Cardiac muscle cell (in vitro differentiated cells and primary cell): ENCODE data around the gene AMOTL1. TPM values are rescaled to one million over a fixed set of nuclear protein-coding genes. Genes with fewer than 3 reads are reported as not detected.
"Not testable (repeated sequence)": the region's sequence is repeated elsewhere in the genome, so short reads cannot be mapped to it uniquely, and the experiment has no call there.

Source experiments
- DNase-seq, 2 donors: peaks; one replicate each; pipeline versions ENCODE4 v3.0.0 to v3.0.0-alpha.2; 2010 to 2017; ENCODE audit warnings: low read depth in 1 of 2, low spot score in 1 of 2
- H3K27ac ChIP-seq: fragments of 200-600 bp; sonication (generic); 2 replicates; pipeline ENCODE4 v1.5.1; 2016
- H3K27me3 ChIP-seq: fragments of 200-600 bp; sonication (generic); 2 replicates; pipeline ENCODE4 v1.6.0; 2016; ENCODE audit warnings: control low read depth
- H3K36me3 ChIP-seq: fragments of 200-600 bp; sonication (generic); 2 replicates; pipeline ENCODE4 v1.5.1; 2016; ENCODE audit warnings: control low read depth
- H3K4me1 ChIP-seq: fragments of 200-600 bp; sonication (generic); 2 replicates; pipeline ENCODE4 v1.8.1; 2017; ENCODE audit warnings: low read depth, mild to moderate bottlenecking, mixed run types
- H3K4me3 ChIP-seq: fragments of 200-600 bp; sonication (generic); 2 replicates; pipeline ENCODE4 v1.5.1; 2016; ENCODE audit warnings: mild to moderate bottlenecking
- H3K9me3 ChIP-seq: fragments of 200-600 bp; sonication (generic); 2 replicates; pipeline ENCODE4 v1.5.1; 2017; ENCODE audit warnings: low read depth, mild to moderate bottlenecking, control low read depth
- polyA plus RNA-seq: library from polyadenylated mRNA; unstranded; fragments of >200 nt; fragmentation: Nextera tagmentation; extraction: Ambion mirVana; gene quantifications from 2 replicates; pipeline ENCODE4 v1.2.1, GENCODE V29; 2016
- total RNA-seq: library from RNA; depleted of rRNA; stranded (reverse); fragments of >200 nt; gene quantifications from 2 replicates; pipeline ENCODE4 v1.2.3, GENCODE V29; 2016
- TF ChIP-seq, protein P1 (sequence below): IDR thresholded peaks from 2 replicates; pipeline ENCODE4 v1.5.1; 2012; ENCODE audit warnings: low read depth, mild to moderate bottlenecking, low read length

The AMOTL1 gene
- total and polyA plus RNA-seq, 2 experiments from 2014 or later, result 1.2 to 5.1 TPM

DNA sequence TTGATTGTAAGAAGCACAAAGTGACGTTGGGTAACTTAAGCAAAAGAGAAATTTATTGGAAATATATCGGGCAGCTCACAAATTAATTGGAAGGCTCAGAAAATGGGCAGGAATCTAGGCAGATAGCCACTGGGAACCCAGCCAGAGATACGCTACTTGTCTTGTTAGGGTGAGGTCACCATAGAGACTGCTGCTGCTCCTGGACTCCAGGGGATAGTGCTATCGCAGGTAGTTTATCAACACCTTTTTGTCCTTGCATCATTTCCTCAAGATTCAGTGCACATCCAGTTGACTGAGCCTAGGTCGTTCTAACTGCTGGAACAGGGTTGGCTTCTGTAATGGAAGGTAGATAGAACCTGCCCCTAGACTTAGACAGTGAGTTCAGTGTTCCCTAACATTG, 19.6 kb downstream of the AMOTL1 start:
- DNase-seq, result no peak
- TF ChIP-seq, protein P1, sequence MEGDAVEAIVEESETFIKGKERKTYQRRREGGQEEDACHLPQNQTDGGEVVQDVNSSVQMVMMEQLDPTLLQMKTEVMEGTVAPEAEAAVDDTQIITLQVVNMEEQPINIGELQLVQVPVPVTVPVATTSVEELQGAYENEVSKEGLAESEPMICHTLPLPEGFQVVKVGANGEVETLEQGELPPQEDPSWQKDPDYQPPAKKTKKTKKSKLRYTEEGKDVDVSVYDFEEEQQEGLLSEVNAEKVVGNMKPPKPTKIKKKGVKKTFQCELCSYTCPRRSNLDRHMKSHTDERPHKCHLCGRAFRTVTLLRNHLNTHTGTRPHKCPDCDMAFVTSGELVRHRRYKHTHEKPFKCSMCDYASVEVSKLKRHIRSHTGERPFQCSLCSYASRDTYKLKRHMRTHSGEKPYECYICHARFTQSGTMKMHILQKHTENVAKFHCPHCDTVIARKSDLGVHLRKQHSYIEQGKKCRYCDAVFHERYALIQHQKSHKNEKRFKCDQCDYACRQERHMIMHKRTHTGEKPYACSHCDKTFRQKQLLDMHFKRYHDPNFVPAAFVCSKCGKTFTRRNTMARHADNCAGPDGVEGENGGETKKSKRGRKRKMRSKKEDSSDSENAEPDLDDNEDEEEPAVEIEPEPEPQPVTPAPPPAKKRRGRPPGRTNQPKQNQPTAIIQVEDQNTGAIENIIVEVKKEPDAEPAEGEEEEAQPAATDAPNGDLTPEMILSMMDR, result no peak
- Histone ChIP-seq H3K4me1 (no peaks in the 10 kb centered on the region), H3K27ac (no peak overlapping the region), H3K27me3 (peaks cover 19% of the 10 kb centered on the region), H3K4me3 (no peak overlapping the region), H3K36me3 (no peaks in the 10 kb centered on the region), H3K9me3 (no peaks in the 10 kb centered on the region)

DNA sequence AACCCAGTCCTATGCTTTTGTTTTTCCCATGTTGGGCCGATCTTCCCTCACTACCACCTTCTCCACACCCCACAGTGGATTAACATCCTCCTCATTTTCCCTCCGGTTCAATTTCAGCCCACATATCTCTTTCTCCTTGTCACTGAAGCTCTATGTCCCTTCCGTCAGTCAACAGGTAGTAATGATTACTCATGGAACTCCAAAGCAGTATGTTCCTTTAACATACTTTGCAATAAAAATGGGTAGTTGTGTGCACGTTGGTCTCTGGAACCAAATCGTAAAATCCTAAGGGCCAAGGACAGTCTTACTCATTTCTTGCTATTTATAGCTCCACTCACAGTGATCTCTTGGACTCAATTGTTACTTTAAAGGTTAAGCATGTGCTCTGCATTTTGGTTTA, 20.2 kb downstream of the AMOTL1 start:
- Histone ChIP-seq H3K9me3 (no peaks in the 10 kb centered on the region), H3K27ac (no peak overlapping the region), H3K4me3 (no peak overlapping the region), H3K4me1 (no peaks in the 10 kb centered on the region), H3K27me3 (peaks cover 18% of the 10 kb centered on the region), H3K36me3 (no peaks in the 10 kb centered on the region)
- TF ChIP-seq, protein P1, result no peak
- no peak for DNase-seq

DNA sequence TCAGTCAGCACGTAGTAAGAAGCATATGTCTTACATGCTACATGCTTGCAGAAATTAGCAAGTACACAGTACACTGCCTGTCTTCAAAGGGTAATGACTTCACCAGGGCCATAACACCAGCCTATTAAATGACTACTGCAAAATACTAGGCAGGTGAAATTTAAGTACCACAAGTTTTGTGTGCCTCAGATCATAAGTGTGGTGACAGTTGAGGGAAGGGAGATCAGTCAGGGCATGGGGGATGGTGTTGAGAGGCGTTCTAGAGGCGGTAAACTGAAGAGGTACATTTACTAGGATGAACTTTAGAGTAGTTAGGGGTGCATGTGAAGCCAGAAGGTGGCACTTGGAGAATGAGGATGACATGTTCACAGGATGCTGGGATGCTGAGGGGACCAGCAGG, 22.0 kb downstream of the AMOTL1 start:
- no peaks in the 10 kb centered on the region for H3K9me3 ChIP-seq
- no peaks in the 10 kb centered on the region for H3K4me1 ChIP-seq
- H3K27me3 ChIP-seq, result peaks cover 7% of the 10 kb centered on the region
- DNase-seq, result no peak
- H3K36me3 ChIP-seq, result no peaks in the 10 kb centered on the region
- no peak overlapping the region for H3K27ac ChIP-seq
- no peak overlapping the region for H3K4me3 ChIP-seq
- TF ChIP-seq, protein P1, result no peak

DNA sequence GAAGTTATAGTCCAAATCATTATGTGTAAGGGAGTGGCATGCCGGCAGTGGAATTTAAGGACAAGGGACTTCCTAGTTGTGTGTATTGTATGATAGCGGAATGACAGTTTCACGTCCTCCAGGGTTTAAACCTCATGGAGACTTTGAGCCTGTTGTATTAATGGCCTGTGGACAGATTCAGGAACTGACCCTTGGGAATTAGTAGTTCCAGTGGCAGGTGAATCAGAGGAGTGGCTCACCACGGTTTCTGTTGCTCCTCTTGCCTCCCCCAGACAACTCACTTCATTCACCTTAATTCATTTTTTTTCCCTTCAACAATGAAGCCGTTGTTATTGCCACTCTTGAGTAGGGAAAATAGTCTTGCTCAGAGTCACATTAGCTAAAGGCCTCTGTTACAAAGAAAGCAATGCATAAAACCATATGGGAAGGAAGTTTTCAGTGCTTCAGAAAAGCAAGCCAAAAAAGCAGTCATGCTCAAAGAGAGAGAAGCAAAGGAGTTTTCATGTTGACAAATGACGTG, 22.6 kb downstream of the AMOTL1 start:
- Histone ChIP-seq H3K36me3 (no peaks in the 10 kb centered on the region), H3K27ac (no peak overlapping the region), H3K27me3 (peaks cover 7% of the 10 kb centered on the region), H3K9me3 (no peaks in the 10 kb centered on the region), H3K4me1 (no peaks in the 10 kb centered on the region), H3K4me3 (no peak overlapping the region)
- DNase-seq, result no peak
- TF ChIP-seq, protein P1, result no peak

DNA sequence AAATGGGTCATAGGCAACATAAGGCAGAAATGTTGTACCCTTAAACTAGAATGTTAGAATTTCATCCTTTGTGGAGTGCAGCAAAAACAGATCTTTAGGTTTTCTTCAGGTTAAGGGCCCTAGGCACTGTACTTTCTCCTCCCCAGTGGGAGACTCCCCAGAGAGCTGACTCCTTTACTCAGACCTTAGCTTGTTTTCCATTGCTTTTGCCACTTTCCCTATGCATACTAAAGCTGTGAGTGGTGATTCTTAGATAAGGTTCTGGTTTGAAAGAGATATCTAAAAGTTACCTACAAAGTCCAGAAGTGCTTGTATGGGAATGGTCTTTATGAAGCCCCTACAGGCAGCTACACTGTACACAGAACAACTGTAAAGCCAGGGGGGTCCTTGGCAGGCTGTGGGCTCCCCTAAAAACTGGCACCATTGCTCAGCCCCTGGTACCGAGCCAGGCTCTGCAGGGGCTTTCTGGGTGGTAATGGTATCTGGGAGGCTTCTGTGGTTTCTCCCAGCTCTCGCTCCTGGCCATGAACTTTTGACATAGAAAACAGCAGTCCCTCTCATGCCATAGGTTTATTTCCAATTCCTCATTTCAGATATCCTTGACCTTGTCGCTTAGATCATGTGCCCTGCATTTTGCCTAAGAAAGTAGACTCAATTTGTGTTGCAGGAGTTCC, 23.2 kb downstream of the AMOTL1 start:
- DNase-seq, result peak in 1 of 2 donors; percentile 50
- Histone ChIP-seq H3K9me3 (no peaks in the 10 kb centered on the region), H3K4me1 (no peaks in the 10 kb centered on the region), H3K27me3 (peaks cover 7% of the 10 kb centered on the region), H3K36me3 (no peaks in the 10 kb centered on the region), H3K27ac (no peak overlapping the region), H3K4me3 (no peak overlapping the region)
- TF ChIP-seq, protein P1, result no peak

DNA sequence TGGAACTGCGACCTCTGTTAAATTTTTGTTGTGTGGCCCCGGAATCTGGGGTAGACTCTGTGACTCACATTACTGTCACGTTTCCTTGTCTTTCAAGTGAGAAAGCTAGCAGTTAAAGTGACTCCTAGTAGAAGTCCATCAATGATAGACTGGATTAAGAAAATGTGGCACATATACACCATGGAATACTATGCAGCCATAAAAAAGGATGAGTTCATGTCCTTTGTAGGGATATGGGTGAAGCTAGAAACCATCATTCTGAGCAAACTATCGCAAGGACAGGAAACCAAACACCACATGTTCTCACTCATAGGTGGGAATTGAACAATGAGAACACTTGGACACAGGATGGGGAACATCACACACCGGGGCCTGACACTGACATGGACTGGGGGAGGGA, 23.8 kb downstream of the AMOTL1 start:
- H3K4me1 ChIP-seq, H3K27ac ChIP-seq, H3K9me3 ChIP-seq, H3K27me3 ChIP-seq, H3K36me3 ChIP-seq, H3K4me3 ChIP-seq, DNase-seq: not testable (repeated sequence)
